ENCODE measurements around the gene KPNA6. TPM values are rescaled to one million over a fixed set of nuclear protein-coding genes. Genes with fewer than 3 reads are reported as not detected.

The KPNA6 gene
- total RNA-seq, 1 donor from 2014 or later: 67.5 TPM

DNA sequence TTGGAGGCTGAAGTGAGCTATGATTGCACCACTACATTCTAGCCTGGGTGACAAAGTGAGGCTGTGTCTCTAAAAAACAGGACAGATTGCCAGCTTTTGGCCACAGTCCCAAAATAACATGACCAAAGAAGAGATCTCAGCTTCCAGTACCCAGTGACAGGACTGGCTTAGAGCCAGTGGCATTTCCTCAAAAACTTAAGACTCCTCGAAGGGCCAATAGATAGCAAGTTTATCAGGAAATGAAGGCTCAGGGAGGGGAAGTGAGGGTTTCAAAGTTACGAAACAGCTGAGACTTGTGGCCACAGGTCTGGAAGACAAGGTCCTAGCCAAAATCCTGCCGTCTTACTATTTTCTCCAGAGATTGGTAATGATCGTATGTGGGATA lies 41.4 kb upstream of the KPNA6 start:
- no peak for DNase-seq (ENCODE audit: low spot score in 2 of 2, unreplicated experiment in 2 of 2)
- H3K4me1 Mint-ChIP-seq: peaks cover 38% of the 10 kb centered on the region
- H3K27me3 Mint-ChIP-seq (ENCODE audit: low read depth): no peaks in the 10 kb centered on the region
- no peak for TF ChIP-seq CTCF (IDR thresholded peaks at IDR 0.05; ENCODE audit: unreplicated experiment)
- H3K36me3 Mint-ChIP-seq: peaks cover 4% of the 10 kb centered on the region
- no peaks in the 10 kb centered on the region for H3K9me3 Mint-ChIP-seq
- no peak overlapping the region for H3K4me3 Mint-ChIP-seq
- H3K27ac Mint-ChIP-seq: peak overlapping the region; percentile 61

DNA sequence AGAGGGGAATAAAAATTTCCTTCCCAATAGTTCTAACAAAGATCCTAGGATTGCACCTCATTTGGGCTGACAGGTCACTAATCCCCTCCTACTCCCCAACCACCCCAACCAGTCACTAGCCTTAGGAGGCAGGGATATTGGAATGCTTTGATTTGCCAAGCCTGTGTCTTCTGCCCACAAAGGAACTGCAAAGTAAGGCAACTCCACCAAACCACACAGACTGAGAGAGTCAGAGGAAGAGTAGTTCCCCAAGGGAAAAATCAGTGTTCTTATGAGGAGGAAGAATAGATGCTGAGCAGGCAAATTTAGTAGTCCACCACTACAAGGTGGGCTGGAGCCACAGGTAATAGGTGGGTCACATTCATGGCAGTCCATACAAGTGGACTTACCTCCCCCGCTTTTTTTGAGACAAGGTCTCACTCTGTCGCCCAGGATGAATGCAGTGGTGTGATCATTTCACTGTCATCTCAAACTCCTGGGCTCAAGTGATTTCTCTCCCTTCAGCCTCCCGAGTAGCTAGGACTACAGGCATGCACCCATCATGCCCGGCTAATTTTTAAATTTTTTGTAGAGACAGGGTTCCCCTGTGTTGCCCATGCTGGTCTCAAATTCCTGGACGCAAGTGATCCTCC lies 38.8 kb upstream of the KPNA6 start:
- peak overlapping the region; percentile 10 for H3K27ac Mint-ChIP-seq
- no peak overlapping the region for H3K4me3 Mint-ChIP-seq
- no peak for DNase-seq (ENCODE audit: low spot score in 2 of 2, unreplicated experiment in 2 of 2)
- H3K36me3 Mint-ChIP-seq: no peaks in the 10 kb centered on the region
- H3K4me1 Mint-ChIP-seq: peaks cover 29% of the 10 kb centered on the region
- no peak for TF ChIP-seq CTCF (IDR thresholded peaks at IDR 0.05; ENCODE audit: unreplicated experiment)
- H3K9me3 Mint-ChIP-seq: no peaks in the 10 kb centered on the region
- H3K27me3 Mint-ChIP-seq (ENCODE audit: low read depth): no peaks in the 10 kb centered on the region

GRCh38 chr1:32071758-32072621 lies 35.9 kb upstream of the KPNA6 start:
- Mint-ChIP-seq H3K9me3 (no peaks in the 10 kb centered on the region), H3K36me3 (peaks cover 2% of the 10 kb centered on the region), H3K27ac (peak overlapping the region; percentile 89), H3K4me1 (peaks cover 22% of the 10 kb centered on the region), H3K4me3 (peak overlapping the region; percentile 87), H3K27me3 (ENCODE audit: low read depth) (no peaks in the 10 kb centered on the region)
- no peak for DNase-seq (ENCODE audit: low spot score in 2 of 2, unreplicated experiment in 2 of 2)
- no peak for TF ChIP-seq CTCF (IDR thresholded peaks at IDR 0.05; ENCODE audit: unreplicated experiment)

GRCh38 chr1:32072622-32073298 lies 35.1 kb upstream of the KPNA6 start, which contains the start of gene TMEM39B:
TSS of gene TMEM39B (plus strand) at chr1:32072939. CDS start at chr1:32073048, 109 bp downstream.
- Mint-ChIP-seq H3K9me3 (no peaks in the 10 kb centered on the region), H3K36me3 (peaks cover 9% of the 10 kb centered on the region), H3K27ac (peak within 1 kb of the TSS; percentile 89), H3K4me1 (peaks cover 22% of the 10 kb centered on the region), H3K27me3 (ENCODE audit: low read depth) (no peaks in the 10 kb centered on the region), H3K4me3 (peak within 1 kb of the TSS; percentile 87)
- DNase-seq (ENCODE audit: low spot score in 2 of 2, unreplicated experiment in 2 of 2): peak; percentile 89 to 93
- no peak for TF ChIP-seq CTCF (IDR thresholded peaks at IDR 0.05; ENCODE audit: unreplicated experiment)

DNA sequence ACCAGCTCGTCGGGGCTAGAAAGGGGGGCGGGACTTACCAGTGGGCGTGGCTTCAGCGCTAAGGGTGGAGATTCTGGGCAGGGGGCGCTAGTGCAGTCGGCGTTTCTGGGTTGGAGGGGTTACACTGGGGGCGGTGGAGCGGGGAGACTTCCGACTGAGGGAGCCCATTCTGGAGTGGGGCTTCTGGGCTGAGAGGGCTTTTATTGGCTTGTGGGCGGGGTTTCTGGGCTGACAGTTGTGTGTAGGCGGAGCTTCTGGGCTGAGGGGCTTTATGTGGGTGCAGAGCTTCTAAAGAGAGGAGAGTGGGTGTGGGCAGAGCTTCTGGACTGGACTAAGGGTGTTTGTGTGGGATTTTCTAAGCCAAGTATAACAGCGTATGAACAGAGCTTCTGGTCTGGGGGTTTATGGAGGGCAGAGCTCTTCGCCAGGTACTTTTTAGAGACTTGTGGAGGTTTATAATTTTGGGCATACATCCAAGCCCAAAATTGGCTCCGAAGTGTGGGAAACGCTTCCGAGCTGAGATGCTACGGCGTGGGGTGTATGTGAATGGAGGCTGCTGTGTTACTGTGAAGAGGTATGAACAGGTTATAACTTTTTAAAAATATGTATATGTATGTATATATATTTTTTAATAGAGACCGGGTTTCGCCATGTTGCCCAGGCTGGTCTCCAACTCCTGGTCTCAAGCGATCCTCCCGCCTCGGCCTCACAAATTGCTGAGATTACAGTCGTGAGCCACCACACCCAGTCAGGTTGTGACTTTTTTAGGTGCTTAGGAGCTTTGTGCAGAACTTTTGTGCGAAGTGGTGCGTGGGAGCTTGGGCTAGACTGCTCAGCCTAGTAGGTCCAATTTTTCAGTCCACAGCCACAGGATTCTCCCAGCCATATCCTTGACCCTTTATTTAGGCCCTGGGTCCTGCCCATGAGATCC lies 34.3 kb upstream of the KPNA6 start:
- H3K27ac Mint-ChIP-seq: peak overlapping the region; percentile 89
- no peaks in the 10 kb centered on the region for H3K9me3 Mint-ChIP-seq
- H3K27me3 Mint-ChIP-seq (ENCODE audit: low read depth): no peaks in the 10 kb centered on the region
- TF ChIP-seq CTCF (IDR thresholded peaks at IDR 0.05; ENCODE audit: unreplicated experiment): peak; percentile 24
- peak overlapping the region; percentile 87 for H3K4me3 Mint-ChIP-seq
- peaks cover 20% of the 10 kb centered on the region for H3K4me1 Mint-ChIP-seq
- peaks cover 9% of the 10 kb centered on the region for H3K36me3 Mint-ChIP-seq
- no peak for DNase-seq (ENCODE audit: low spot score in 2 of 2, unreplicated experiment in 2 of 2)
